Measurements from ENCODE around the gene OR8G1. TPM values are rescaled to one million over a fixed set of nuclear protein-coding genes. Genes with fewer than 3 reads are reported as not detected.

The OR8G1 gene
- total and polyA plus RNA-seq, 10 of the 15 experiments (the other 5 are each of a cell fraction or from before 2014, with no cell fraction given): not detected

DNA sequence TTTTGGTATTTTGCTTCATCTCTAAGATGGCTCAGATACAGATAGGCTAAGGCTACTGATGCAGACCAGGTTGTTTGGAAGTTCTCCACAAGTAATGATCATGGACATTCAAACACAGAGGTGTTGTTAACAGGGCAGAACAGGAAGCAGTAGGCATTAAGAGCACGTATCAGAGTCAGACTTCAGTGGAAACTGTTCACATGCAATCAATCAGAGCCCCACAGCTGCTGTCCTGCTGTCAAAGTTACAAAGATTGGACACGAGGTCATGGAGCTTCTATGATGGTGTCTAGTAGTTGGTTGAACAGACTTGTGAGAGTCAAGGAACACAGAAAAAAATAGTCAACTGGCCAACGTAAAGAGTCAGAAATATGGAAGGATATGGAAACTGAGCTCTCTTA, 37.9 kb upstream of the OR8G1 start:
- ChIA-PET SMC1A (ENCODE audit: uncharacterized antibody, unreplicated experiment) (interaction anchor here (1.0 kb wide), 1 partner anchor 11 kb away, joined by 3 read pairs; no protein-coding TSS in a partner anchor), CTCF (no interaction called here), POLR2A (no interaction called here), RAD21 (ENCODE audit: unreplicated experiment) (no interaction called here)
- Histone ChIP-seq H3K4me2 (ENCODE audit: control insufficient read depth, insufficient read depth) (no peak overlapping the region), H3K36me3 (ENCODE audit: control insufficient read depth in 2 of 2, insufficient read depth in 2 of 2, low read length in 1 of 2) (no peaks in the 10 kb centered on the region), H4K20me1 (ENCODE audit: control insufficient read depth, insufficient read depth) (no peaks in the 10 kb centered on the region), H2AFZ (ENCODE audit: control insufficient read depth, low read depth, low read length) (no peak overlapping the region), H3K9me3 (replicated peaks; ENCODE audit: control insufficient read depth, insufficient read depth, low read length) (no peaks in the 10 kb centered on the region), H3K4me1 (ENCODE audit: control insufficient read depth, insufficient read depth, low read length) (no peaks in the 10 kb centered on the region), H3K27ac (ENCODE audit: control insufficient read depth, insufficient read depth) (no peak overlapping the region), H3K4me3 (no peak overlapping the region), H3K27me3 (replicated peaks in 1 of 2; ENCODE audit: control insufficient read depth in 2 of 2, insufficient read depth in 2 of 2, low read length in 1 of 2) (no peaks in the 10 kb centered on the region; a peak in 1 of 4 replicates), H3K9ac (ENCODE audit: control insufficient read depth, insufficient read depth, low read length) (no peak overlapping the region), H3K79me2 (ENCODE audit: control insufficient read depth, insufficient read depth, low read length) (no peaks in the 10 kb centered on the region)
- in situ Hi-C loops (cut with MboI): no loop called here
- BruUV-seq (replicated peaks): no TSS peak
- TF ChIP-seq PAX8 (IDR thresholded peaks at IDR 0.05) (no peak), ZNF24 (IDR thresholded peaks at IDR 0.05) (no peak), POLR2AphosphoS5 (IDR thresholded peaks at IDR 0.05; ENCODE audit: low read length) (no peak), ZNF274 (IDR thresholded peaks at IDR 0.05; ENCODE audit: insufficient read depth, insufficient read length) (no peak), SUZ12 (IDR thresholded peaks at IDR 0.05; ENCODE audit: unreplicated experiment) (no peak), EP300 (IDR thresholded peaks at IDR 0.05; ENCODE audit: borderline replicate concordance in 1 of 2, control insufficient read depth in 1 of 2, low read depth in 2 of 2, low read length in 2 of 2) (no peak), TBL1XR1 (IDR thresholded peaks at IDR 0.05; ENCODE audit: low read depth, low read length) (no peak), NFYA (IDR thresholded peaks at IDR 0.05; ENCODE audit: borderline replicate concordance, low read depth, low read length) (no peak), BMI1 (IDR thresholded peaks at IDR 0.05; ENCODE audit: borderline replicate concordance) (no peak)
- TF ChIP-seq, protein P1, sequence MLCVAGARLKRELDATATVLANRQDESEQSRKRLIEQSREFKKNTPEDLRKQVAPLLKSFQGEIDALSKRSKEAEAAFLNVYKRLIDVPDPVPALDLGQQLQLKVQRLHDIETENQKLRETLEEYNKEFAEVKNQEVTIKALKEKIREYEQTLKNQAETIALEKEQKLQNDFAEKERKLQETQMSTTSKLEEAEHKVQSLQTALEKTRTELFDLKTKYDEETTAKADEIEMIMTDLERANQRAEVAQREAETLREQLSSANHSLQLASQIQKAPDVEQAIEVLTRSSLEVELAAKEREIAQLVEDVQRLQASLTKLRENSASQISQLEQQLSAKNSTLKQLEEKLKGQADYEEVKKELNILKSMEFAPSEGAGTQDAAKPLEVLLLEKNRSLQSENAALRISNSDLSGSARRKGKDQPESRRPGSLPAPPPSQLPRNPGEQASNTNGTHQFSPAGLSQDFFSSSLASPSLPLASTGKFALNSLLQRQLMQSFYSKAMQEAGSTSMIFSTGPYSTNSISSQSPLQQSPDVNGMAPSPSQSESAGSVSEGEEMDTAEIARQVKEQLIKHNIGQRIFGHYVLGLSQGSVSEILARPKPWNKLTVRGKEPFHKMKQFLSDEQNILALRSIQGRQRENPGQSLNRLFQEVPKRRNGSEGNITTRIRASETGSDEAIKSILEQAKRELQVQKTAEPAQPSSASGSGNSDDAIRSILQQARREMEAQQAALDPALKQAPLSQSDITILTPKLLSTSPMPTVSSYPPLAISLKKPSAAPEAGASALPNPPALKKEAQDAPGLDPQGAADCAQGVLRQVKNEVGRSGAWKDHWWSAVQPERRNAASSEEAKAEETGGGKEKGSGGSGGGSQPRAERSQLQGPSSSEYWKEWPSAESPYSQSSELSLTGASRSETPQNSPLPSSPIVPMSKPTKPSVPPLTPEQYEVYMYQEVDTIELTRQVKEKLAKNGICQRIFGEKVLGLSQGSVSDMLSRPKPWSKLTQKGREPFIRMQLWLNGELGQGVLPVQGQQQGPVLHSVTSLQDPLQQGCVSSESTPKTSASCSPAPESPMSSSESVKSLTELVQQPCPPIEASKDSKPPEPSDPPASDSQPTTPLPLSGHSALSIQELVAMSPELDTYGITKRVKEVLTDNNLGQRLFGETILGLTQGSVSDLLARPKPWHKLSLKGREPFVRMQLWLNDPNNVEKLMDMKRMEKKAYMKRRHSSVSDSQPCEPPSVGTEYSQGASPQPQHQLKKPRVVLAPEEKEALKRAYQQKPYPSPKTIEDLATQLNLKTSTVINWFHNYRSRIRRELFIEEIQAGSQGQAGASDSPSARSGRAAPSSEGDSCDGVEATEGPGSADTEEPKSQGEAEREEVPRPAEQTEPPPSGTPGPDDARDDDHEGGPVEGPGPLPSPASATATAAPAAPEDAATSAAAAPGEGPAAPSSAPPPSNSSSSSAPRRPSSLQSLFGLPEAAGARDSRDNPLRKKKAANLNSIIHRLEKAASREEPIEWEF (IDR thresholded peaks at IDR 0.05; ENCODE audit: insufficient replicate concordance, low read depth, low read length): no peak
- TF ChIP-seq, protein P2, sequence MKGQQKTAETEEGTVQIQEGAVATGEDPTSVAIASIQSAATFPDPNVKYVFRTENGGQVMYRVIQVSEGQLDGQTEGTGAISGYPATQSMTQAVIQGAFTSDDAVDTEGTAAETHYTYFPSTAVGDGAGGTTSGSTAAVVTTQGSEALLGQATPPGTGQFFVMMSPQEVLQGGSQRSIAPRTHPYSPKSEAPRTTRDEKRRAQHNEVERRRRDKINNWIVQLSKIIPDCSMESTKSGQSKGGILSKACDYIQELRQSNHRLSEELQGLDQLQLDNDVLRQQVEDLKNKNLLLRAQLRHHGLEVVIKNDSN (IDR thresholded peaks at IDR 0.05; ENCODE audit: borderline replicate concordance, extremely low read length, insufficient read depth, low read depth, low read length): no peak
- ATAC-seq (no peak), FAIRE-seq (no peak), DNase-seq (ENCODE audit: low read depth, low spot score) (no peak)
- 2% methylated on average over 3 of the region's 3 CpGs for WGBS (ENCODE audit: insufficient coverage, insufficient replicate concordance, low lambda C conversion rate, missing lambda C conversion rate)
- intact Hi-C loops (cut with micrococcal nuclease; ENCODE audit: unreplicated experiment): no loop called here
